HCT116 (cell line): ENCODE measurements around the gene ZNF521.

Experiments
- JUND ChIP-seq: IDR thresholded peaks from 2 replicates; pipeline ENCODE4 v1.6.1; 2012
- POLR2AphosphoS5 ChIP-seq: IDR thresholded peaks from 2 replicates; pipeline ENCODE4 v1.6.1; 2011; ENCODE audit warnings: mild to moderate bottlenecking, low read depth, low read length, moderate library complexity
- TCF7L2 ChIP-seq: IDR thresholded peaks from 2 replicates; pipeline ENCODE4 v1.7.0; 2011; ENCODE audit warnings: borderline replicate concordance, inconsistent platforms; ENCODE audit not compliant: insufficient read depth, insufficient read length; ENCODE audit errors: extremely low read depth

- no peak for TF ChIP-seq POLR2AphosphoS5
- TF ChIP-seq JUND: no peak
- no peak for TF ChIP-seq TCF7L2
Measured at GRCh38 chr18:25335062-25335461, 16.9 kb downstream of the ZNF521 start.
